ENCODE measurements around the gene LRRC2. TPM values are rescaled to one million over a fixed set of nuclear protein-coding genes. Genes with fewer than 3 reads are reported as not detected.

The LRRC2 gene
- total and polyA plus RNA-seq, 7 experiments from 2014 or later = 0.10 to 0.48 (median 0.32) TPM; not detected in 2

DNA sequence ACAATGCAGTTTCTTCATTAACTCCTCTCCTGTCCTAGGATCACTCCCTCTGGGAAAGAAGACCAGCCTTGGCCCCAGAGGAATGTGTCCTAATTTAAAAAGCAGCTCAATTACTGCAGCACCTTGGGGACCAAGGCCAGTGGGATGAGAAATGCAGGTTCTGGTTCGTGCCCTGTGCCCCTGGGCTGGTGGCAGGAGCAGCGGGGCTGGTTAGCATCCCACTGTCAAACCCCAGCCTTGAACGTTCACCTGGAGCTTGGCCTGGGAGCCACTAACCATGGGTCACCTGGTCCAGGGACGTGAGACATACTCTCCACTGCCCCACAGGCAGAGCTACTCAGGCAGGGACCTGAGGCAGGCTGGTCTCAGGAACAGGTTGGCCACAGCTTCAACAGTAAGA lies 76.7 kb downstream of the LRRC2 start:
- Mint-ChIP-seq H3K27me3 (peaks cover 0 to 29% (median 0%) of the 10 kb centered on the region in 5 donors), H3K9me3 (no peaks in the 10 kb centered on the region), H3K4me3 (peak overlapping the region; percentile 16 to 82 (median 68)), H3K27ac (peak overlapping the region in 5 of 9 donors; percentile 18 to 77 (median 65)), H3K36me3 (no peaks in the 10 kb centered on the region), H3K4me1 (peaks cover 10 to 21% (median 18%) of the 10 kb centered on the region in 7 donors)
- no peak overlapping the region for H3K4me3 ChIP-seq (ENCODE audit: low read length)
- POLR2A ChIA-PET = interaction anchor here (0.7 to 2.9 kb wide), 7 partner anchors 9 to 204 kb away, joined by 3 to 21 read pairs (median 7); partner anchors contain the start of genes ALS2CL and RTP3
- peaks cover 7 to 15% of the 10 kb centered on the region in 2 donors for H3K4me1 ChIP-seq (ENCODE audit: control insufficient read depth in 2 of 2, insufficient read depth in 2 of 2, low read length in 2 of 2)
- CTCF ChIA-PET = interaction anchor here (0.6 to 7.6 kb wide), 25 partner anchors 11 to 363 kb away, joined by 3 to 197 read pairs (median 5); no protein-coding TSS in a partner anchor
- no peak for ATAC-seq
- DNase-seq = no peak
- no peaks in the 10 kb centered on the region for H3K27me3 ChIP-seq (ENCODE audit: control insufficient read depth in 2 of 2, insufficient read depth in 2 of 2, low read length in 2 of 2)
- intact Hi-C loops (cut with micrococcal nuclease) = loop anchor here (2.0 kb wide), 2 partner anchors 77 to 203 kb away; partner anchors contain the start of genes ALS2CL (in 1 of the 2) and LRRC2 (in 1 of the 2)
- no peak overlapping the region for H3K27ac ChIP-seq (ENCODE audit: low read depth, low read length)
- H3K36me3 ChIP-seq (ENCODE audit: control insufficient read depth in 2 of 3, insufficient read depth in 3 of 3, low read length in 3 of 3) = no peaks in the 10 kb centered on the region
- H3K9me3 ChIP-seq (ENCODE audit: control insufficient read depth in 2 of 3, low read length in 3 of 3) = no peaks in the 10 kb centered on the region

DNA sequence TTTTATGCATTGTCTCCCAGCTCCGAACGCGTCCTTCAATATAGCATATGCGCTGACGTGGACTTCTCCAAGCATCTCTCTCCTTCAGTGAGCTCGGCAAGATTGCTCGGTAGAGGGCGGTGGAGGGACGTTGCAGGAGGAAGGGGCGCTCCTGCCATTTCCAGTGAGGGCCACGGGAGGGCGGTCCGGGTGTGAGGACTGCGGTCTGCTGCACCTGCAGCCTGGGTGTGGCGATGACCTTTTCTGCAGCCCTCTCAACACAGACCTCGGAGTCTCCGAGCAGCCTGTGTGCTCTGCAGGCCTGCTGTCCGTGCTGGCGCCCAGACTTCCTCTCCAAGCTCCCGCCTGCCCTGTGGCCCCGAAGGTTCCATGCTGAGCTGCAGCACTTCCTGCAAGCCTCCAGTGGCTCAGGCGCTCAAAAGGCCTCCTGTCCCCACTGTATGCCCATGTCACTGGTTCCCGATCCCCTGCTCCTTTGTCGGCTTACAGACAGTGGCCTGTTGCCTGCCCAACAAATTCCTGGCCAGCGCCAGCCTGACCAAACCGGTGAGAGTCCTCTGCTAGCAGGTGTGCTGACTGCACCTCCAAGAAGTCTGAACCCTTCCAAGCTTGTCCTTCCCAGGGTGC lies 77.3 kb downstream of the LRRC2 start:
- Mint-ChIP-seq H3K4me1 (peaks cover 10 to 21% (median 18%) of the 10 kb centered on the region in 7 donors), H3K4me3 (peak overlapping the region; percentile 38 to 82 (median 68)), H3K27ac (peak overlapping the region in 6 of 9 donors; percentile 7 to 77 (median 56)), H3K36me3 (no peaks in the 10 kb centered on the region), H3K27me3 (peaks cover 0 to 31% (median 0%) of the 10 kb centered on the region in 5 donors), H3K9me3 (no peaks in the 10 kb centered on the region)
- H3K4me3 ChIP-seq (ENCODE audit: low read length) = peak overlapping the region; percentile 54
- ATAC-seq (peak; percentile 99), DNase-seq (peak; percentile 82 to 92 (median 89))
- ChIA-PET POLR2A (interaction anchor here (0.6 to 2.9 kb wide), 6 partner anchors 37 to 140 kb away, joined by 3 to 21 read pairs (median 12); no protein-coding TSS in a partner anchor), CTCF (interaction anchor here (0.6 to 7.6 kb wide), 28 partner anchors 8 to 212 kb away, joined by 3 to 197 read pairs (median 4); partner anchors contain the start of gene RTP3)
- H3K36me3 ChIP-seq (ENCODE audit: control insufficient read depth in 2 of 3, insufficient read depth in 3 of 3, low read length in 3 of 3) = no peaks in the 10 kb centered on the region
- no peak overlapping the region for H3K27ac ChIP-seq (ENCODE audit: low read depth, low read length)
- intact Hi-C loops (cut with micrococcal nuclease) = loop anchor here (1.0 to 2.0 kb wide), 6 partner anchors 7 to 204 kb away; partner anchors contain the start of genes ALS2CL (in 1 of the 2) and LRRC2 (in 1 of the 2)
- no peaks in the 10 kb centered on the region for H3K9me3 ChIP-seq (ENCODE audit: control insufficient read depth in 2 of 3, low read length in 3 of 3)
- peaks cover 7 to 15% of the 10 kb centered on the region in 2 donors for H3K4me1 ChIP-seq (ENCODE audit: control insufficient read depth in 2 of 2, insufficient read depth in 2 of 2, low read length in 2 of 2)
- no peaks in the 10 kb centered on the region for H3K27me3 ChIP-seq (ENCODE audit: control insufficient read depth in 2 of 2, insufficient read depth in 2 of 2, low read length in 2 of 2)

DNA sequence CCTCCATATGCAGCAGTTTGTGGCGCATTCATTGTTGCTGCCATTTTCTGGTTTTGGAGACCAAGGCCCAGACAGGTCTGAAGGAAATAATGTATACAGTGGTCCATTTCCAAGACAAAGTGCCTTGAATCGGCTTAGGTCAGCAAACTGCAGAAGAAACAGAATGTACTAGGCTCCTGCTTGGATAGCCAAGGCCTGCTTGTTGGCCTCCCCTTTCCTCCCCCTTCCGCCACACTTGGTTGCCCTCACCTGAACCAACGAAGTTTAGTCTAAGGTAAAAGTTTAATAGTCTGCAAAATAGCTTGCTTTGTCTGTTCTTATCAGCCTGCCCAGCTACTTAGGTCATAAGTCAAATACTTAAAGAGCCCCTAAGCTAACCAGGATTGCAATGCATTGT lies 80.3 kb downstream of the LRRC2 start:
- POLR2A ChIA-PET = no interaction called here
- intact Hi-C loops (cut with micrococcal nuclease) = no loop called here
- peaks cover 10 to 21% (median 18%) of the 10 kb centered on the region in 7 donors for H3K4me1 Mint-ChIP-seq
- no peak overlapping the region for H3K4me3 ChIP-seq (ENCODE audit: low read length)
- peaks cover 7 to 15% of the 10 kb centered on the region in 2 donors for H3K4me1 ChIP-seq (ENCODE audit: control insufficient read depth in 2 of 2, insufficient read depth in 2 of 2, low read length in 2 of 2)
- H3K27ac Mint-ChIP-seq = no peak overlapping the region
- CTCF ChIA-PET = interaction anchor here (1.1 to 7.6 kb wide), 2 partner anchors 74 to 143 kb away, joined by 4 to 197 read pairs; no protein-coding TSS in a partner anchor
- no peaks in the 10 kb centered on the region for H3K36me3 ChIP-seq (ENCODE audit: control insufficient read depth in 2 of 3, insufficient read depth in 3 of 3, low read length in 3 of 3)
- H3K9me3 ChIP-seq (ENCODE audit: control insufficient read depth in 2 of 3, low read length in 3 of 3) = no peaks in the 10 kb centered on the region
- peaks cover 0 to 44% (median under 1%) of the 10 kb centered on the region in 5 donors for H3K27me3 Mint-ChIP-seq
- no peak overlapping the region for H3K27ac ChIP-seq (ENCODE audit: low read depth, low read length)
- DNase-seq = no peak
- H3K4me3 Mint-ChIP-seq = no peak overlapping the region
- no peaks in the 10 kb centered on the region for H3K36me3 Mint-ChIP-seq
- no peak for ATAC-seq
- no peaks in the 10 kb centered on the region for H3K9me3 Mint-ChIP-seq
- H3K27me3 ChIP-seq (ENCODE audit: control insufficient read depth in 2 of 2, insufficient read depth in 2 of 2, low read length in 2 of 2) = no peaks in the 10 kb centered on the region

DNA sequence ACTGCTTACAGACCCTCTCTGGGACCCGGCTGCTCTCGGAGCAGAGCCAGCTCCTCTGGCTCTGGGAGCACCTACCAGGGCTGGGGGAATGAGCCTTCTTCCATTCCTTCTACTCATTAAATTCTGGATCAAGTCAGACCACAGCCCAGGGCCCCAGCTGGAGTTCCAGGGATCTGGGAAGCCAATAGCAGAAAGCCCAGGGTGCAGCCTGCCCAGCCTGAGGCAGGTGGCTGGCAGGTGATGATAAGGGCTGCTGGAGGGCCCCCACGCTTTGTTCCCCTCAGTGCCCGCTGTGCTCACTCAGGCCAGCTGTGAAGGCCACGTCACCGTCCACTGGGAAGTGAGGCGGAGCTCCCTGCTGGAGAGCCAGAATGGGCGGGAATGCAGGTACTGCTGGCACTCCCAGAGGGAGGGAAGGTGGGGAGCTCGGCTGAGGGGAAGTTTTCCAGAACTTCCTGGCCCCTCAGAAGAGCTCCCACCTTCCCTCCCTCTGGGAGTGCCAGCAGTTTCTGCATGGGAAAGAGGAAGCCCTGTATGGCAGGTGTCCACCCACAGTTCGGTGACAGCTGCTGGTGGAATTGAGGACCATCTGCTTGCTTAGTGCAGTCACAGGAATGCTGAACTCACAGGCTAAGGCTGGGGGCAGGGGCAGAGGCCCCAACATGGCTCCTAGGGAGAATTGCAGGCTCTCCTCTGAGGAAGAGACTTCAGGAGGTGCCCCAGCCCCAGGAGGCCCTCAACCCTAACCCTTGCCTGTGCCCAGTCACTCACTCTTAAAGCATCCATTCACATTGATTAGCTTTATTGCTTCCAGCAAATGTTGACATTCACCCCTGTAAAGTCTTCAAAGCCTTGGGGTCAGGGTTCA lies 81.0 kb downstream of the LRRC2 start:
- intact Hi-C loops (cut with micrococcal nuclease) = no loop called here
- POLR2A ChIA-PET = no interaction called here
- CTCF ChIA-PET = interaction anchor here (1.1 to 7.6 kb wide), 3 partner anchors 74 to 144 kb away, joined by 4 to 197 read pairs (median 8); no protein-coding TSS in a partner anchor

DNA sequence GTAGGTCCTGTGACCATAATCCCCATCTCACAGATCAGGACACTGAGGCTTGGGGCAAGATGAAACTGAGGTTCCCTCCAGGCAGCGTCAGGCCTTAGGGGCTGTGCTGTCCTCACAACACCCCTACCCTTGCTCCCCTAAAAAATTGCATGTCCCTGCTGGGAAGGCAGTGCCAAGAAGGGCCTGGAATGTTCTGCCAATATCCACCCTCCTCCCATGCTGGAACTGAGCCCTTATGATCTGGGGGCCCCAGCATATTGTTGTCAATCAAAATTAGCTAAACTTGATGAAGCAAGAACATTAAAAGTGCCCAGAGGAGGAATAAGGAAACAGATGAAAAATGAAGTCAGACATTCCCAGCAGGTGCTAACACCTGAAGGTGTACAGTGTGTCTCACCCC lies 81.7 kb downstream of the LRRC2 start:
- ChIA-PET POLR2A (no interaction called here), CTCF (interaction anchor here (2.2 to 7.6 kb wide), 2 partner anchors 75 to 145 kb away, joined by 8 to 197 read pairs; no protein-coding TSS in a partner anchor)
- no peaks in the 10 kb centered on the region for H3K36me3 ChIP-seq (ENCODE audit: control insufficient read depth in 2 of 3, insufficient read depth in 3 of 3, low read length in 3 of 3)
- Mint-ChIP-seq H3K36me3 (no peaks in the 10 kb centered on the region), H3K4me1 (peaks cover 9 to 13% (median 11%) of the 10 kb centered on the region in 7 donors), H3K27ac (no peak overlapping the region), H3K27me3 (peaks cover 0 to 44% (median 6%) of the 10 kb centered on the region in 5 donors), H3K9me3 (no peaks in the 10 kb centered on the region), H3K4me3 (no peak overlapping the region)
- no peak for DNase-seq
- no peaks in the 10 kb centered on the region for H3K27me3 ChIP-seq (ENCODE audit: control insufficient read depth in 2 of 2, insufficient read depth in 2 of 2, low read length in 2 of 2)
- no peaks in the 10 kb centered on the region for H3K9me3 ChIP-seq (ENCODE audit: control insufficient read depth in 2 of 3, low read length in 3 of 3)
- no peak overlapping the region for H3K4me3 ChIP-seq (ENCODE audit: low read length)
- ATAC-seq = no peak
- no peak overlapping the region for H3K27ac ChIP-seq (ENCODE audit: low read depth, low read length)
- peaks cover 6 to 9% of the 10 kb centered on the region in 2 donors for H3K4me1 ChIP-seq (ENCODE audit: control insufficient read depth in 2 of 2, insufficient read depth in 2 of 2, low read length in 2 of 2)
- intact Hi-C loops (cut with micrococcal nuclease) = no loop called here

More for the DNA sequence above, 81.0 kb downstream of the LRRC2 start:
- no peak overlapping the region for H3K27ac Mint-ChIP-seq
- H3K27ac ChIP-seq (ENCODE audit: low read depth, low read length) = no peak overlapping the region
- no peaks in the 10 kb centered on the region for H3K36me3 ChIP-seq (ENCODE audit: control insufficient read depth in 2 of 3, insufficient read depth in 3 of 3, low read length in 3 of 3)
- peaks cover 10 to 18% (median 17%) of the 10 kb centered on the region in 7 donors for H3K4me1 Mint-ChIP-seq
- ATAC-seq (no peak), DNase-seq (no peak)
- no peaks in the 10 kb centered on the region for H3K36me3 Mint-ChIP-seq
- H3K4me3 ChIP-seq (ENCODE audit: low read length) = no peak overlapping the region
- no peak overlapping the region for H3K4me3 Mint-ChIP-seq
- no peaks in the 10 kb centered on the region for H3K9me3 ChIP-seq (ENCODE audit: control insufficient read depth in 2 of 3, low read length in 3 of 3)
- H3K27me3 ChIP-seq (ENCODE audit: control insufficient read depth in 2 of 2, insufficient read depth in 2 of 2, low read length in 2 of 2) = no peaks in the 10 kb centered on the region
- peaks cover 7 to 15% of the 10 kb centered on the region in 2 donors for H3K4me1 ChIP-seq (ENCODE audit: control insufficient read depth in 2 of 2, insufficient read depth in 2 of 2, low read length in 2 of 2)
- no peaks in the 10 kb centered on the region for H3K9me3 Mint-ChIP-seq
- peaks cover 0 to 45% (median 6%) of the 10 kb centered on the region in 5 donors for H3K27me3 Mint-ChIP-seq

DNA sequence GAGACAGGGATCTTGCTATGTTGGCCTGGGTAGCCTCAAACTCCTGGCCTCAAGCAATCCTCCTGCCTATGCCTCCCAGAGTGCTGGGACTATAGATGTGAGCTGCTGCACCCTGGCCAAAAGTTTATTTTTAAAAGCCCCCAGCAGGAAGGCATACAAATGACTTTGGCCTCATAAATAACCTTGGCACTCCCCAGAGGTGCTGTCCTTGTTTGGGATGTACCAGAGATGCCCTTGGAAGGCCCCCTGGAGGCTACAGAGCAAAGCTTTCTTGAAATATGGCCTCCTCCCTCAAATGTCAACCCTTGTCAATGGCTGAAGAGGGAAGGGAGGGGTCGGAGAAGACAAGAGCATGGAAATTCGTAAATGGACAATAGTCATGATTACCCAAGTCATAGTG lies 82.3 kb downstream of the LRRC2 start:
- Mint-ChIP-seq H3K27me3 (peaks cover 0 to 47% (median 8%) of the 10 kb centered on the region in 5 donors), H3K4me1 (peaks cover 5 to 8% (median 5%) of the 10 kb centered on the region in 7 donors), H3K9me3 (no peaks in the 10 kb centered on the region), H3K36me3 (no peaks in the 10 kb centered on the region), H3K27ac (no peak overlapping the region), H3K4me3 (no peak overlapping the region)
- Histone ChIP-seq H3K4me3 (ENCODE audit: low read length) (no peak overlapping the region), H3K27me3 (ENCODE audit: control insufficient read depth in 2 of 2, insufficient read depth in 2 of 2, low read length in 2 of 2) (no peaks in the 10 kb centered on the region), H3K9me3 (ENCODE audit: control insufficient read depth in 2 of 3, low read length in 3 of 3) (no peaks in the 10 kb centered on the region), H3K4me1 (ENCODE audit: control insufficient read depth in 2 of 2, insufficient read depth in 2 of 2, low read length in 2 of 2) (peaks cover under 1 to 4% of the 10 kb centered on the region in 2 donors), H3K27ac (ENCODE audit: low read depth, low read length) (no peak overlapping the region), H3K36me3 (ENCODE audit: control insufficient read depth in 2 of 3, insufficient read depth in 3 of 3, low read length in 3 of 3) (no peaks in the 10 kb centered on the region)
- intact Hi-C loops (cut with micrococcal nuclease) = no loop called here
- ATAC-seq (no peak), DNase-seq (no peak)
- CTCF ChIA-PET = interaction anchor here (2.2 to 7.6 kb wide), 2 partner anchors 76 to 145 kb away, joined by 8 to 197 read pairs; no protein-coding TSS in a partner anchor
- POLR2A ChIA-PET = interaction anchor here (0.6 kb wide), 1 partner anchor 146 kb away, joined by 3 read pairs; no protein-coding TSS in a partner anchor
